ENCODE data around the gene SH3PXD2A. TPM values are rescaled to one million over a fixed set of nuclear protein-coding genes. Genes with fewer than 3 reads are reported as not detected.

The SH3PXD2A gene
- total RNA-seq, 4 donors from 2014 or later, result 6.2 to 16.8 (median 11.4) TPM

- Histone ChIP-seq H3K9me3 (no peaks in the 10 kb centered on the region), H3K4me3 (no peak overlapping the region), H3K27me3 (no peaks in the 10 kb centered on the region), H3K36me3 (peaks cover 0 to 30% of the 10 kb centered on the region in 2 donors), H3K27ac (no peak overlapping the region), H3K4me1 (peaks cover 5 to 10% of the 10 kb centered on the region in 2 donors)
- in situ Hi-C loops (cut with MboI; ENCODE audit: low sequenced_read_pairs in 4 of 4), result loop anchor here in 2 of 4 donors (25.0 kb wide), 2 partner anchors 111 to 336 kb away; no protein-coding TSS in a partner anchor
- no peak for DNase-seq
- no peak for ATAC-seq
- intact Hi-C loops (cut with DNase I; ENCODE audit: low total_unique reads), result no loop called here
- TF ChIP-seq CTCF (IDR thresholded peaks at IDR 0.05 in 4 of 5, conservative IDR thresholded peaks at IDR 0.05 in 1 of 5) (no peak), POLR2A (IDR thresholded peaks at IDR 0.05) (no peak)
These were observed 20.8 kb upstream of the SH3PXD2A start for GRCh38 chr10:103876155-103876554.

- peaks cover 0 to 18% of the 10 kb centered on the region in 2 donors for H3K36me3 ChIP-seq
- in situ Hi-C loops (cut with MboI; ENCODE audit: low sequenced_read_pairs in 4 of 4), result loop anchor here in 3 of 4 donors (25.0 kb wide), 3 partner anchors 113 to 338 kb away; no protein-coding TSS in a partner anchor
- TF ChIP-seq CTCF (IDR thresholded peaks at IDR 0.05 in 4 of 5, conservative IDR thresholded peaks at IDR 0.05 in 1 of 5), result no peak
- TF ChIP-seq POLR2A (IDR thresholded peaks at IDR 0.05), result no peak
- no peaks in the 10 kb centered on the region for H3K4me1 ChIP-seq
- no peaks in the 10 kb centered on the region for H3K27me3 ChIP-seq
- ATAC-seq, result no peak
- no peak overlapping the region for H3K4me3 ChIP-seq
- no peak for DNase-seq
- no peak overlapping the region for H3K27ac ChIP-seq
- intact Hi-C loops (cut with DNase I; ENCODE audit: low total_unique reads), result no loop called here
- no peaks in the 10 kb centered on the region for H3K9me3 ChIP-seq
These were observed 19.4 kb upstream of the SH3PXD2A start for GRCh38 chr10:103874730-103875129.

- Histone ChIP-seq H3K4me1 (no peaks in the 10 kb centered on the region), H3K36me3 (no peaks in the 10 kb centered on the region), H3K9me3 (no peaks in the 10 kb centered on the region), H3K4me3 (no peak overlapping the region), H3K27ac (no peak overlapping the region), H3K27me3 (no peaks in the 10 kb centered on the region)
- in situ Hi-C loops (cut with MboI; ENCODE audit: low sequenced_read_pairs in 4 of 4), result loop anchor here in 1 of 4 donors (25.0 kb wide), 1 partner anchor 285 kb away; no protein-coding TSS in a partner anchor
- peak in 1 of 2 donors; percentile 43 for DNase-seq
- ATAC-seq, result peak; percentile 58 to 71
- intact Hi-C loops (cut with DNase I; ENCODE audit: low total_unique reads), result no loop called here
- no peak for TF ChIP-seq CTCF (IDR thresholded peaks at IDR 0.05 in 4 of 5, conservative IDR thresholded peaks at IDR 0.05 in 1 of 5)
- TF ChIP-seq POLR2A (IDR thresholded peaks at IDR 0.05), result no peak
These were observed 17.0 kb upstream of the SH3PXD2A start for GRCh38 chr10:103872137-103872931.

- DNase-seq (no peak), ATAC-seq (no peak)
- Histone ChIP-seq H3K36me3 (no peaks in the 10 kb centered on the region), H3K27me3 (no peaks in the 10 kb centered on the region), H3K9me3 (no peaks in the 10 kb centered on the region), H3K4me1 (no peaks in the 10 kb centered on the region), H3K4me3 (no peak overlapping the region), H3K27ac (no peak overlapping the region)
- TF ChIP-seq CTCF (IDR thresholded peaks at IDR 0.05 in 4 of 5, conservative IDR thresholded peaks at IDR 0.05 in 1 of 5), result no peak
- TF ChIP-seq POLR2A (IDR thresholded peaks at IDR 0.05), result no peak
- intact Hi-C loops (cut with DNase I; ENCODE audit: low total_unique reads), result no loop called here
- in situ Hi-C loops (cut with MboI; ENCODE audit: low sequenced_read_pairs in 4 of 4), result loop anchor here in 1 of 4 donors (25.0 kb wide), 1 partner anchor 284 kb away; no protein-coding TSS in a partner anchor
These were observed 15.6 kb upstream of the SH3PXD2A start for GRCh38 chr10:103871006-103871405.

All from gastrocnemius medialis (tissue), 4 donors.